ENCODE measurements around the gene SYT4. TPM values are rescaled to one million over a fixed set of nuclear protein-coding genes. Genes with fewer than 3 reads are reported as not detected.

SYT4 gene
- total and polyA plus RNA-seq, 9 of the 15 experiments (the other 6 are each of a cell fraction or from before 2014, with no cell fraction given), result not detected

DNA sequence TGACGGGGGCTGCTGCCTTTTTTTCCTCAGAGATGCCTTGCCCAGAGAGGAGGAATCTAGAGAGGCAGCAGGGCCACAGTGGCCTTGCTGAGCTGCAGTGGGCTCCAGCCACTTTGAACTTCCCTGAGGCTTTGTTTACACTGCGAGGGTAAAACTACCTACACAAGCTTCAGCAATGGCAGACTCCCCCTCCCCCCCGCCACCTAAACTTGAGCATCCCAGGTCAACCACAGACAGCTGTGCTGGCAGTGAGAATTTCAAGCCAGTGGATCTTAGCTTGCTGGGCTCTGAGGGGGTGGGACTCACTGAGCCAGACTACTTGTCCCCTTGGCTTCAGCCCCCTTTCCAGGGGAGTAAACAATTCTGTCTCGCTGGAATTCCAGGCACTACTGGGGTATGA, 11.8 kb downstream of the SYT4 start:
- no peaks in the 10 kb centered on the region for H3K36me3 ChIP-seq (ENCODE audit: control insufficient read depth, insufficient read depth, low read length)
- FAIRE-seq (no peak), DNase-seq (ENCODE audit: extremely low read depth in 1 of 4, low spot score in 3 of 4) (no peak), ATAC-seq (no peak)
- no peaks in the 10 kb centered on the region for H3K79me2 ChIP-seq (ENCODE audit: control insufficient read depth, insufficient read depth, low read length)
- H3K4me1 ChIP-seq (replicated peaks in 1 of 2; ENCODE audit: control insufficient read depth in 2 of 2, insufficient read depth in 2 of 2, low read length in 2 of 2), result no peaks in the 10 kb centered on the region
- H3K27me3 ChIP-seq (ENCODE audit: control insufficient read depth in 2 of 2, insufficient read depth in 2 of 2, low read length in 2 of 2), result no peaks in the 10 kb centered on the region
- H3K27ac ChIP-seq (ENCODE audit: extremely low read depth, low read depth, low read length), result no peak overlapping the region
- ChIA-PET POLR2A (no interaction called here), CTCF (ENCODE audit: low intra/inter-chr PET ratio) (no interaction called here)
- H3K9me3 ChIP-seq (replicated peaks; ENCODE audit: control insufficient read depth, insufficient read depth, low read depth, low read length), result no peaks in the 10 kb centered on the region
- intact Hi-C loops (cut with micrococcal nuclease) (no loop called here), in situ Hi-C loops (cut with MboI) (loop anchor here (25.0 kb wide), 1 partner anchor 1203 kb away; no protein-coding TSS in a partner anchor)
- WGBS (ENCODE audit: insufficient coverage, low coverage, missing lambda C conversion rate), result 0% methylated on average over 2 of the region's 4 CpGs
- no peak overlapping the region for H3K9ac ChIP-seq (ENCODE audit: insufficient read depth in 1 of 2, low read depth in 2 of 2, low read length in 2 of 2)
- no peaks in the 10 kb centered on the region for H4K20me1 ChIP-seq (replicated peaks; ENCODE audit: control insufficient read depth, insufficient read depth, low read length)
- no peak overlapping the region for H3K4me2 ChIP-seq (ENCODE audit: insufficient read depth, low read length)
- BruUV-seq (replicated peaks), result no TSS peak
- no peak overlapping the region for H3K4me3 ChIP-seq
- H3K9me1 ChIP-seq (ENCODE audit: control insufficient read depth, insufficient read depth, low read length), result no peaks in the 10 kb centered on the region
- no peak overlapping the region for H2AFZ ChIP-seq (ENCODE audit: low read depth, low read length)
- TF ChIP-seq SUPT5H (IDR thresholded peaks at IDR 0.05) (no peak), DPF2 (IDR thresholded peaks at IDR 0.05) (no peak), ZBTB12 (CRISPR knock-in tag; IDR thresholded peaks at IDR 0.05) (no peak), HMG20B (CRISPR knock-in tag; IDR thresholded peaks at IDR 0.05) (no peak), RBM22 (IDR thresholded peaks at IDR 0.05; ENCODE audit: low read depth, low read length, poor library complexity, severe bottlenecking) (no peak), PHB2 (IDR thresholded peaks at IDR 0.05; ENCODE audit: low read depth) (no peak), TFE3 (CRISPR knock-in tag; IDR thresholded peaks at IDR 0.05) (no peak), ZBTB49 (CRISPR knock-in tag; IDR thresholded peaks at IDR 0.05; ENCODE audit: borderline replicate concordance) (no peak), CEBPG (CRISPR knock-in tag; IDR thresholded peaks at IDR 0.05) (no peak), CEBPG (tag; conservative IDR thresholded peaks at IDR 0.05 in 1 of 2, IDR thresholded peaks at IDR 0.05 in 1 of 2) (no peak)
- TF ChIP-seq, protein P1, sequence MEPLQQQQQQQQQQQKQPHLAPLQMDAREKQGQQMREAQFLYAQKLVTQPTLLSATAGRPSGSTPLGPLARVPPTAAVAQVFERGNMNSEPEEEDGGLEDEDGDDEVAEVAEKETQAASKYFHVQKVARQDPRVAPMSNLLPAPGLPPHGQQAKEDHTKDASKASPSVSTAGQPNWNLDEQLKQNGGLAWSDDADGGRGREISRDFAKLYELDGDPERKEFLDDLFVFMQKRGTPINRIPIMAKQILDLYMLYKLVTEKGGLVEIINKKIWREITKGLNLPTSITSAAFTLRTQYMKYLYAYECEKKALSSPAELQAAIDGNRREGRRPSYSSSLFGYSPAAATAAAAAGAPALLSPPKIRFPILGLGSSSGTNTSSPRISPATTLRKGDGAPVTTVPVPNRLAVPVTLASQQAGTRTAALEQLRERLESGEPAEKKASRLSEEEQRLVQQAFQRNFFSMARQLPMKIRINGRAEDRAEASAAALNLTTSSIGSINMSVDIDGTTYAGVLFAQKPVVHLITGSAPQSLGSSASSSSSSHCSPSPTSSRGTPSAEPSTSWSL (CRISPR knock-in tag; IDR thresholded peaks at IDR 0.05; ENCODE audit: borderline replicate concordance), result no peak
- TF ChIP-seq, protein P2, sequence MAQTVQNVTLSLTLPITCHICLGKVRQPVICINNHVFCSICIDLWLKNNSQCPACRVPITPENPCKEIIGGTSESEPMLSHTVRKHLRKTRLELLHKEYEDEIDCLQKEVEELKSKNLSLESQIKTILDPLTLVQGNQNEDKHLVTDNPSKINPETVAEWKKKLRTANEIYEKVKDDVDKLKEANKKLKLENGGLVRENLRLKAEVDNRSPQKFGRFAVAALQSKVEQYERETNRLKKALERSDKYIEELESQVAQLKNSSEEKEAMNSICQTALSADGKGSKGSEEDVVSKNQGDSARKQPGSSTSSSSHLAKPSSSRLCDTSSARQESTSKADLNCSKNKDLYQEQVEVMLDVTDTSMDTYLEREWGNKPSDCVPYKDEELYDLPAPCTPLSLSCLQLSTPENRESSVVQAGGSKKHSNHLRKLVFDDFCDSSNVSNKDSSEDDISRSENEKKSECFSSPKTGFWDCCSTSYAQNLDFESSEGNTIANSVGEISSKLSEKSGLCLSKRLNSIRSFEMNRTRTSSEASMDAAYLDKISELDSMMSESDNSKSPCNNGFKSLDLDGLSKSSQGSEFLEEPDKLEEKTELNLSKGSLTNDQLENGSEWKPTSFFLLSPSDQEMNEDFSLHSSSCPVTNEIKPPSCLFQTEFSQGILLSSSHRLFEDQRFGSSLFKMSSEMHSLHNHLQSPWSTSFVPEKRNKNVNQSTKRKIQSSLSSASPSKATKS (CRISPR knock-in tag; IDR thresholded peaks at IDR 0.05), result no peak
